NCI-H128 (cell line): ENCODE measurements around the gene GASK1A.
A peak's percentile ranks its signal among the peaks of the same experiment; 100 is the strongest.
"Not testable (repeated sequence)": the region's sequence is repeated elsewhere in the genome, so short reads cannot be mapped to it uniquely, and the experiment has no call there.

ENCODE experiments used
- DNase-seq: peaks from one replicate; lab custom pipeline; 2025; ENCODE audit not compliant: unreplicated experiment; lab: John Stamatoyannopoulos, UW

The GASK1A gene

DNA sequence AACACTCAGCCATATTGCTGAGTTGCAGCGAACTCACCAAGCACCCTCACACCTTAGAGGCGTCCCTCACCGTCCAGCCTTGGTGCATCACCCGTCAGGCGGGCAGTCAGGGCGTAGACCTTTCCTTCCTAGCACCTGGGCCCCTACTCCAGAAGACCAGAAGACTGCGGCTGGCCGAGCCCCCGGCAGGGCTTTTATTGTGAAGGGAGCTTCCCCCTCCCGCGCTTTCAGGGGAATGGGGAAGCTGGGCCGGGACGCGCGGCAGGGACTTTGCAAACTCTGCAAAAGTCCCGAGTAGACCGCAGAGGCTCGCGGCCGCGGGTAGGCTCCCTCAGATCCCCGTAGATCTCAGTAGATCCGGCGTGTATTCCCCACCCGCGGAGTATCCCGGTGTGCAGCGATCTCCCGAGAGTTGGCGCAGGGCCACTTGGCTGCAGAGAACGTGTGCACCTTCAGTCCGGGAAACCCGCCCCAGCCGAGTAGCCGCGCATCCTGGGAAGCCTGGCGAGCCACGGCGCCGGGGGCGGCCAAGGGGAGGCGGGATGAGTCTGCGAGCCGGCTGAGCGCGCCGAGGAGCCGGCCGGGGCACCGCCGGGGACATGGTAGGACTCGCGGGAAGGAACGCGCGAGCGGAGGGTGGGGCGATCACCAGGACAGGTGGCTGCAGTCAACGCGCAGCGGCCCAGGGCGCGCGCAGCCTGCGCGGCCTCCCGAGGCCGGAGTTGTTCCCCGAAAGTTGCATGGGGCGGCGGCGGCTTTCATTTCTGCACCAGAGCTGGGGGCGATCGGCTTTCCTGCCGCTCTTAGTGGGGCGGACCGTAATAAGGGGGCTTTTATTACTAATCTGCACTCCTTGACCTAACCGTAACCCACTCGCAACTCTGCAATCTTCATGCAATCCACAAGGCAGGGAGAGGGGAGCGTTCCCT is at the start of gene GASK1A:
TSS of gene GASK1A (plus strand) at position 268 of the 929 bp plus-strand sequence. CDS start at position 600, 332 bp downstream.
- DNase-seq: no peak

DNA sequence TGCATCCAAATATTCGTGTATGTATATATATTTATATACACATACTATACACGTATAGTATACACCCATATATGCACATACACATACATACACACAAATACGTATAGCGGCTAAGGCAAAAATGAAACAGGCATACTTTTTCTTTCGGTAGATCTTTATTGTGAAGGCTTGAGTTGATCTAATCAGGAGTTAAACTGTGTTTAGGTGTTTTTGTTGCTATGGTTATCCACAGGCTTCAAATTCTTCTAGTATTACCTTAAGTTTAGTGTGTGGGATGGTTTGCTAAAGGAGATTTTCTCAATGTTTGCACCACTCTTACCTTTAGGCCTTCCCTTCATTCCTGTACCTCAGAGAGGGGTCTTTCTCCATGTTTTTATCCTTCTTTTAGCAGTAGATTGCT is 45.0 kb upstream of the GASK1A start:
- no peak for DNase-seq

GRCh38 chr3:42934910-42935309 is 44.2 kb upstream of the GASK1A start:
- DNase-seq: no peak

- DNase-seq: no peak
These were observed 43.6 kb upstream of the GASK1A start for GRCh38 chr3:42935472-42935871.

DNA sequence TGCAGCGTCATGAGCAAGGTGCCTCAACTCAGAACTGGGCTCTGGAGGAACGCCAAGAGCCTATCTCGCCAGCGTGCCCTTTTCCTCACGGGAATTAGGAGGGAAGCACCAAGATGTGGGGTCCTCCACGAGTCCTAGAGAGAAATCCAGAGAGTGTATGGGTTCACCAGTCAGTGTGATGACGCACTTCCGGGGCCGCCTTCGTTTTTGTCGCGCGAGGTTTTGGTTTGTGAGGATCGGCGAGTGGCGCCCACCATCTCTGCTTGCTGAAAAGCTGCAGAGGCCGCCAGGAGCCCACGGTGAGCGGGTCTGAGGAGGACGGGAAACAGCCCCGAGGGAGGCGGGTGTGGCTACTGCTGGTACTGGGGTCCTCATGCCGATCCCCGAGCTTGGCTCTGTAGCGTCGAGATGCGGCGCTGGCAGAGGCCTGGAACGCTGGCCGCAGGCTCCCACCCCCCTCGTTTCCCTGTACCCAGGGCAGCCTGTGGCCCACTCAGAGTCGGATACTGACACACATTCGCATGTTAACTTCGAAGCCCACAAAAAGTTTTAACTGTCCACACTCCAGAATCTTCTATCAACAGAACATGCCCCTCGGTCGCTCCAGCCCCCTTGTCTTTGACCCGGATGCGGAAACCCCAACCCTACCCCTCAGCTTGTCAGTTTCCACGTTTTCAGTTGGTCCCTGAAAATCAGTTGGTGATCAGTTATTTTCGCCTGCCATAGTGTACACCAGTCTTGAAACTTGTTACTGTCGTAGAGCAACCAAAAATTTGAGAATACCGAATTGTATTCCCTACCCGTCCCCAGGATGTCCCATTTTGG is 42.7 kb upstream of the GASK1A start:
- no peak for DNase-seq

- DNase-seq: no peak
These were observed 41.8 kb upstream of the GASK1A start for GRCh38 chr3:42937334-42937733.

GRCh38 chr3:42942693-42943092 is 36.4 kb upstream of the GASK1A start:
- no peak for DNase-seq

DNA sequence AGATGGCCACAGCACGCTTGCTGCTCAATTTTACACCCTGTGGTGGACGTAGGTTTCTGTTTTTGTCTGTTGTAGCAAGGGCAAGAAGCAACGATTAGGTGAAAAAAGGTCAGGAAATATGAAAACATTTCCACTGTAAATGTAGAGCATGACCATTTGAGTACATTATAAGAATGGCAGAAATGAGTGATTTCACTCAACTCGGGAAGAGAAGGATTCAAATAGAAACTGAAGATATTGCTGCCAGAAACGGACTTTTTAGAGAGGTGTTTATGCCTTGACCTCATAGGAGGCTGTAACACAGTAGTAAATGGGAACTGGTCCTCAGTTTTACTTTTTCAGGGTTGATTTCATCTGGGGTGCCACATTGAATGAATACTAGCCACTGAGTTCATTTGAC is 33.1 kb upstream of the GASK1A start:
- no peak for DNase-seq

DNA sequence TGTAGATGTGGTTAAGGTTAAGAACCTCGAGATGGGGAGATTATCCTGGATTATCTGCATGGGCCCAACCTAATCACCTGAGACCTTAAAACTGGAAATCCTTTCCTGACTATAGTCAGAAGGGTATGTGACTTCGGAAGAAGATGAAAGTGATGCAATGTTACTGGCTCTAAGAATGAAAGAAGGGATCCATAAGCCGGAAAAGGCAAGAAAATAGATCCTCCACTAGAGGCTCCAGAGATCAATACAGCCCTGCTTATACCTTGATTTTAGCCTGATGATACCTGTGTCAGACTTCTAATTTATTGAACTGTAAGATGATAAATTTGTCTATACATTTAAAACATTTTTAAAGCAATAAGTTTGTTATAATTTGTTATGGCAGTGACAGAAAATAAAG is 21.5 kb upstream of the GASK1A start:
- DNase-seq: no peak

DNA sequence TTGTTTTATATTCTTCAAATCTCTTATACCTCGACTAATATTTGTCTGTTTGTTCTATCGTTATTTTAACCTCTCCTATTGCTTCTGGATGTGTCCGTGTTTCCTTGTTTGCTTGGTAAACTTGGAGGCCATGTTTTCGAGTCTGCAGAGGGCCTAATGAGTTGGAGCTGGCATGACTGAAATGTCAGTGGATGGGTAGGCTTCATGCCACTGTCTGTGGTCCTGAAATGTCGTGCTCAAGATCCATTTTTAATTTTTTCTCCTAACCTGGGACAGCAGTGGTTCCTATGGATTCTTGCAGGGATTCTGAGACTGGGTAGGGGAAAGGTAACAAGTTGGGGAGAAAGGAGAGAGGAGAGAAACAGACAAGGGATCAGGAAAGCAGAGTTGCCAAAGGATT is 18.8 kb upstream of the GASK1A start:
- DNase-seq: no peak

- no peak for DNase-seq
These were observed 18.3 kb upstream of the GASK1A start for GRCh38 chr3:42960786-42961185.

- peak; percentile 3 for DNase-seq
These were observed 17.5 kb upstream of the GASK1A start for GRCh38 chr3:42961633-42962032.

DNA sequence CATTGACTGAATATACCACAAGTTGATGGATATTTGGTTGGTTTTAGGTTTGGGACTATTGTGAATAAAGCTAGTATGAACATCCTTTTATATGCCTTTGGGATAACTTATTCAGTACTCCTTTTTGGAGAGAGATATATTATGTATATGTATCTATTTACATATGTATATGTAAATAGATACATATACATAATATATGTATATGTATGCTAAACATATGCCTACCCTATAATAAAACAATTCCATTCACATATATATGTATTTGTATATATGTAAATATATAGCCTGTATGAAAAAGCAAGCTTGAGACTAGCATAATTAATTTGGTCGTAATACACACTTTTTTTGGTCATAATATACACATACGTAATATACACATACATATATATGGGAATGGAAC is 15.8 kb upstream of the GASK1A start:
- no peak for DNase-seq

DNA sequence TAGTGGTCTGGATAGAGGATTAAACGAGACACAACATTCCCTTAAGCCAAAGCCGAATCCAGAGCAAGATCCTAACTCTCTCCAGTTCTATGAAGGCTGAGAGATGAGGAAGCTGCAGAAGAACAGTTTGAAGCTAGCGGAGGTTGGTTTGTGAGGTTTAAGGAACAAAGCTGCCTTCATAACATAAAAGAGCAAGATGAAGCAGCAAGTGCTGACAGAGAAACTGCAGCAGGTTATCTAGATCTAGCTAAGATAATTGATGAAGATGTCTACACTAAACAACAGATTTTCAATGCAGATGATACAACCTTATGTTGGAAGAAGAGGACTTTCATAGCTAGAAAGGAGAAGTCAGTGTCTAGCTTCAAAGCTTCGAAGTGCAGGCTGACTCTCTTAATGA is 14.8 kb upstream of the GASK1A start:
- DNase-seq: no peak

DNA sequence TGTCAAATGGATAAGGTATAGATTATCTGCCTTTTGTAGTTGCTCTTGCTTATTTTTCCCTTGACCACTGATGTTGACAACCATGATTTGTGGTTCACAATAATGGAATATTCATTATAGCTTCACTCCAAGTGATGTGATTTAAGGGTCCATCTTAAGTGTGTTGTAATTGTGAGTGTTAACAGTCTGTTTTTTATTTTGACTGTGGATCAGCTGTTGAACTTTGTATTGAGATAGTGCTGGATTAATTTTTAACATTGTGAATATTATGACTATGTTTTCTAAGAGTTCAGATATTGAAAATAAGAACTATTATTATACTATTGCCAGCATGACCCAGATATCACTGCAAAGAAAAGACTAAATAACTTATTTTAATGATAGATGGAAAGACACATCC is 8.6 kb upstream of the GASK1A start:
- DNase-seq: no peak

DNA sequence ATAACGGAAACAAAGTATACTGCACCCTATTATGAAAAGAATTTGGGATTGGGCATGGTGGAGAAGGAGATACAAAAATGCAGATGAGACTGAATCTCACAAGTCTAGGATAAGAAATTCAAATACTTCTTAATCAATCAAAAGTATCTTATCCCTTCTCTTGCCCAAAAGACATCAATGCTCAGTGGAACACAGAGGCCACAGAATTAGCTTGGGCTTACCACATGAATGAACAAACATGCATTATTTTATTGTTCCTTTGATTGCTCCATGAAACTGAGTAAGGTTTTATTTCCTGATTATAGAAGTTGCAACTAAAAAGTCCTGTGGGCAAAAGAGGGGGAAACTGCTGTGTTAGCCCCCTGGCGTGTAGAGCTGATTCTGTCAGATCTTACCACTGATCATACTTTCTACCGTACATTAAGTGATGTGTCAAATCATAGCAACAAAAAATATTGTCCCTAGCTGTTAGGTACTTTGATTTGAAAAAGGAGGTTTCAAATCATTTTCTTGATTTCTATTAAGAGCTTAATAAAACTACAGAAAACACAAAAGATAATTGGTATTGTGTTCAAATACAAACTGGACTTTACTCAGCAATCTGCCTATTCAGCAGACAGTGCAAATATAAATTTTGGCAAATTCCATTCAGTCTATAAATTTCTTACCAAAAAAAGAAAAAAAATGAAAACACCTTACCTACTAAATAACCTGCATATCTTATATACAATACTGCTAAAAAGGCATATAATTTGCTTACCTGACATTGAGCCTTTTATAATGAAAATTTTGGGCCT is 7.9 kb upstream of the GASK1A start:
- no peak for DNase-seq

GRCh38 chr3:42974906-42975305 is 4.2 kb upstream of the GASK1A start:
- not testable (repeated sequence) for DNase-seq

DNA sequence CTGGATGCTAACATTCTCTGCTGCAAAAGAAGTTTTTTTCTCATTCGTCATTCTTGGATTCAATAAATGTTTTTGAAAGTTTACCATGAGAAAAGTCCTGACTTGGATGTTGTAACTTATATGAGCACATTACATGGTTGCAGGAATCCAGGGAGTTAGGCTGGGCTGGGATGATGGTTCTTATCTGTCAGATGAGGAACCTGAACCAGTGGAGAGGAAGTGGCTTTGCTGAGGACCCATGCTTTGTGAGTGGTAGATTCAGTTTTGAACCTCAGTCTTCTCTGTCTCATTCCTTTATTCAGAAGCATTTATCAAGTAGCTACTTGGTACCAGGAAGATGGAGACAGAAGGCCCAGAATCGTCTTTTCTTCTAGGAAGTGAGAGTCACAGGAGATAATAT is 3.7 kb upstream of the GASK1A start:
- no peak for DNase-seq

GRCh38 chr3:42975955-42976354 is 3.2 kb upstream of the GASK1A start:
- DNase-seq: no peak

GRCh38 chr3:42980209-42980608 is 1.1 kb downstream of the GASK1A start:
- no peak for DNase-seq

GRCh38 chr3:42980909-42981308 is 1.8 kb downstream of the GASK1A start:
- DNase-seq: no peak
